GM12891 (cell line): ENCODE measurements around the gene FGGY.

Source experiments
- POLR2A ChIP-seq: IDR thresholded peaks from 2 replicates; pipeline ENCODE4 v1.6.1; 2011; ENCODE audit warnings: low read depth, low read length, control low read depth
- POLR2AphosphoS5 ChIP-seq: IDR thresholded peaks from 2 replicates; pipeline ENCODE4 v1.6.1; 2011; ENCODE audit warnings: low read depth, low read length, control low read depth
- TAF1 ChIP-seq: IDR thresholded peaks from 2 replicates; pipeline ENCODE4 v1.6.1; 2011; ENCODE audit warnings: low read depth, low read length, control low read depth

DNA sequence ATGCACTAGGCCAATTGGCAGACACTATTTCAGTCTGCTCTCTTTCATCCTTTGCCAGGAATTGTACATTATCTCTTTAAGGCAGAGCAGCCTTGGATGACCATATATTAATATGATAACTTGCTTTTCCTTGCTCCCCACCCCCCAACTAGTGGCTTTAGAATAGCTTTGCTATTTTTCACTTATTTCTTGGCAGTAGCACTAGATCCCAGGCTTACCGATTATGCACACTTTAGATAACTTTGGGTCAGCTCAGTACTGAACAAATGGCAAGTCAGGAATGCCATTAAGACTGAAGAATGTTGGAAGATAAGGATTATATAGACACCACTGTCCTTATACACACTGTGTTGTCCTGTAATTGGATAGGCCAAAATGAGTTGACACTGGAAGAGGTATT, 146.4 kb downstream of the FGGY start:
- no peak for TF ChIP-seq POLR2A
- no peak for TF ChIP-seq POLR2AphosphoS5
- TF ChIP-seq TAF1, result no peak
